Epithelial cell of prostate (primary cell): ENCODE results near the gene WFS1.

Source experiments
- DNase-seq: peaks from one replicate; pipeline ENCODE4 v3.0.0-alpha.2; 2011; ENCODE audit warnings: low read depth, low spot score
- H3K27ac ChIP-seq: fragments of 450-650 bp; 2 replicates; pipeline ENCODE4 v1.5.1; 2017; ENCODE audit warnings: mild to moderate bottlenecking

WFS1 gene

DNA sequence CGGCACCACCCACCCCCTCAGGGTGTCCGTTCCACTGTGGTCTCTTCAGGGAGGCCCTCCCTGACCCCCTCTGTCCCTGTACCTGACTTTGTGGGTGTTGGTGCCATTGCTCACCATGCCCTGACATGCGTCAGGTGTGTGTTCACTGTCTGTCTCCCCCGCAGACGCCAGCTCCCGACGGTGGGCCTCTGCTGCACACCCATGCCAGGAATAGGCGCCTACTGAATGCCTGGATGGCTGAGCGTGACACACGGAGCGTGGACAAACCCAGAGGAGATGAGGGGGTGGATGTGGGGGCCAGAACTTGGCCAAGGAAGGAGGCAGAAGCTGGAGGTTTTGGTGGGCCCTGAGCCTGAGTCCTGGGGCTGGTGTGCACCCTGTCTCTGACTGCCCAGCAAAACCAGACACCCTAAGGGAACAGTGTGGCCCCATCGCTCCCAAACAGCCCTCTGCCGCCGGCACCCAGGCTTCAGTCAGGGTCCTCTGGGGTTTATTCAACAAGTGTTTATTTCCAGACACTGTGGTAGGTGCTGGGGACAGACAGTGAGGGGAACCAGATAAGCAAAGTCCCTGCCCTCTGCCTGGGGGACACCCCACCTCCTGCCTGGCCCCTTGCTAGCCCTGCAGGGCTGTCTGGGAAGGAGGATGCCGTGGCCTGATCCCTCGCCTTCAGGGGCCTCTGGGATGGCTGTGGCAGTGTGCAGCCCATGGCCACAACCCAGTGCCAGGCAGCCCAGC is 76.9 kb downstream of the WFS1 start:
- no peak overlapping the region for H3K27ac ChIP-seq

DNA sequence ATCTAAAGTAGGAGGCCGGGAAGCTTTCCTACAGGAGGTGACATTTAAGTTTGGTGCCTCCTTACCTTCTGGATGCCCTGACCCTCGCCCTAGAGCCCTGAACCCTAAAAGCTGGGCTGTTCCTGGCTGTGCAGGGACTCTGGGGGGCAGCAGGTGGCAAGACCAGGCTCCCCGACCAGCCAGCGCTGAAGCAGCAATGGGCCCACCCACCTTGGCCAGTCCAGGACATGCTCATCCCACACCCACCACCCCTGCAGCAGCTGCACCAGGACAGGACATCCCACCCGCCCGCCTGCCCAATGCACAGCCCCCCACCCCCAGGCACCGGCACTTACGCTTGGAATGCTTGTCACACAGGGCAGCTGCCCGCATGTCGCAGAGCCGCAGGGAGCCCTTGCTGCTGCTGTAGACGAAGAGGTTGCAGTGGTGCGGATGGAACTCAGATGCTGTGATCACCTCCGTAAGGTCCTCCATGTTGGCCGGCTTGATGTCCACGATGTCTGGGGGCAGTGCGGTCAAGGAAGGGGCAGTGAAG is 77.9 kb downstream of the WFS1 start:
- no peak for DNase-seq
- no peak overlapping the region for H3K27ac ChIP-seq

More for the DNA sequence above, 76.9 kb downstream of the WFS1 start:
- DNase-seq: no peak

DNA sequence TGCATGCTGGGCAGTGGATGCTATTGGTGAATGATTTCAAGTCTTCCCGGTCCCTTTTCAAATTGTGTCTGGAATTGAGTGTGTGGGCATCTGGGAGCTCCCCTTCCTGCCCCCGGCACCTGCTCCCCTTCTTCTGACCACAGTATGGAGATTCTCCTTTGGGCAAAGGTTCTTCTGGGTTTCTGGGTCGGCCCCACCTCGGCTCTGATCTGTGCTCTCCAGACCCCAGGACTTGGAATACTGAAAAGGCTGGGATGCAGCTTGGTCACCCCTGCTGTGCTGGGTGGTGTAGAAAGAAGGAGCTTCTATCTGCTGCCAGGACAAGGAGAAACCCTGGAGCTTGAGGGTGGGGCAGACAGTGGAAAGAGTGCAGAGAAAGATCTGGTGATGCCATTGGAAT is 78.8 kb downstream of the WFS1 start:
- no peak for DNase-seq
- H3K27ac ChIP-seq: no peak overlapping the region

DNA sequence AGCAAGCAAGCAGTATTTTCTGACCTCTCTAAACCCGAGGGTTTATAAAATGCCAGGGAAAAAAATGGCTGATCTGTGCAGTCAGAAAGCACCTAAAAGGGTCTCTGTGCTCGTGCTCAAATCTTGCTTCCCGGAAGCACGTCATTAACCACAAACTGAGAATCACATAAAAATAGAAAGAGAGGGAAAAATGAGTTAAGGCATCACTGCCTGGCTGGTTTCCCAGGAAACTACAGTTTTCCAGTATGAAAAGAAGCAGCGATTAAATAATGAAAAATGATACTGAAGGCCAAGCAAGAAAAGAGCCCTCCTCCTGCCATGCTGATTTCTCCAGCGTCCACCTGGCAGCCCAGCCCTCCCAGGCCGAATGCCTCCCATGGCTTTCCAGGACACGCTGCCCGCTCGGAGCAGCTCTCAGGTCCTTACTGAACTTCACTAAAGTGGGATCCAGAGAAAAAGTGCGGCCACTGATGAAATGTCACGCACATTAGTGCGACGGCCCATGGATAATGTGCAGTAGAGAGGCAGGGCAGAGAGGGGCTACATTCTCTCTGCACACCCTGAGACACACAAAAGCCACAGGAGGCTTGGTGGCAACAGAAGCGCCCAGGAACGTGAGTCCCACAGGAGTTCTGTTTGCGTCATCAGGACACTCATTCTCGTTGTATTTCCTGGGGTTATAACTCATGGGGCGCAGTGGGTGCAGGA is 80.4 kb downstream of the WFS1 start:
- DNase-seq: no peak
- H3K27ac ChIP-seq: no peak overlapping the region

DNA sequence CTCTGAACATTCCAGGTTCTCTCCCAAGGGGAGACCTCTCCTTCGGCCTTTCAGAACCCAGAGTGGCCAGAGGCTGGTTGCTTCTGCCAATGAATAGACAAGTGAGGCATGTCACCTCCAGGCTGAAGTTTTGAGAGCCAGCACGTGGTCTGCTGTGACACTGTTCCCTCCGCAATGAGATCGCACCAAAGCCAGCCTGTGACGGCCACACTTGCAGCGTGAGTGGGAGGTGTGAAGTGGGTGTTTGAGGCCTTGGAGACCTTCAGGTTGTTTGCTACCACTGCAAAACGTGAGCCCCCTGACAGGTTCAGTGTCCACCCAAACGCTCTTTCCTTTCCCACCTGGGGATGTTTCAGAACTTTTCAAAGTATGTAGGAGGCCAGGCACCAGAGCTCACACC is 81.0 kb downstream of the WFS1 start:
- DNase-seq: no peak
- no peak overlapping the region for H3K27ac ChIP-seq

DNA sequence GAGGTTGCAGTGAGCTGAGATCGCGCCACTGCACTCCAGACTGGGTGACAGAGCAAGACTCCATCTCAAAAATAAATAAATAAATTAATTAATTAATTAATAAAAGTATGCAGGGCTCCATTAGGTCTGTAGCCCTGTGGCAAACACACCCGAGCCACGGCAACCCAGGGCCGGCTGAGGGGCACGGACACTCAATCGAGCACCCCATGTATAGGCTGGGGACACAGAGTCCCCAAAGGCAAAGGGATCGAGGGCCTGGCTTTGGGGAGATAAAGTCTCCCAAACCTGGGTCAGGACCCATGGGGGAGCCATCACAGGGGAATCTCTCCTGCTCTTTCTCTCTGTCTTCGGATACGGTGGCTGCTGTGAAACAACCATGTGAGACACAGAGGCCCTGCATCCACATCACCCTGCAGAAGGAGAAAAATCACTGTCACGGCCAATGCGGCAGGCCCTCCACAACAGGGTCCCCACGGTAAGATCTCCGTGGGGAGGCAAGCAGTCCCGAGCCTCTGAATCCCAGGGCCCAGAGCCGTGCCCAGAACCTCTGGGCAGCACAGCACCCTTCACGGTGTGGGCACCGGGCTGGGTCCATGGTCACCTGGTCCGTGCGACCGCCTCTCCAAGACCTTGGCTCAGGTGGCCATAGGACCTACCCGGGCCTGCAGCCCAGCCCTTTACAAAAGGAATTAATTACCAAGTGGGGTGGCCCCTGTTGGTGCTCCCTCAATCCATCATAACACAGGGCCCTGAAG is 81.8 kb downstream of the WFS1 start:
- no peak for DNase-seq
- no peak overlapping the region for H3K27ac ChIP-seq

DNA sequence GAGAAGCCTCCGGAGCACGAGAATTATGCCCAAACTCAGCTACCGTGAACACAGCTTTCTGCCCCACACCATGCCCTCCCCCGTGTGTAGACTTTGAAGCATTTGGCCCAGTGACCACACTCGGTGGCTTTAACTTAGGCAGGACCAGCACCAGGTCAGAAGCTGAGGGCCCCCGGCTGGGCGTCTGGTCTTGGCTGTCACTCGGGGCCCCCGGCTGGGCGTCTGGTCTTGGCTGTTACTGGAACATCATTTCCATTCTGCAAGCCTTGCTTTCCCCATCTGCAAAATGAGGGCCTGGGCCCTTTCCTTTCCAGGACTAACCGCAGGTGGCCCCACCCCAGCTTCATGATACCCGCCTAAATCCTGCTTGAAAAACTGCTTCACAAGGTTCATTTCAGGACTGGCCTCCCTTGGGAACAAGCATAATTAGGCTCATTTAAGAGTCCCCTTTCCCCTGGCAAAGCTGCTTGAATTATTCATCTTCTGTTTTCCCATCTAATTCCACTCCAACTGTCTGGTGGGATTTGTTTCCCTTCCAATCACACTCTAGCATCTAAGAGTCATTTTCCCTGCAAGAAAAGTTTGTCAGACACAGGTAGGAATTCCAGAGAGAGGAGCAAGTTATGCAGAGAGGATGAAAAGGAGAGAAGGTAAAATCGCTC is 82.5 kb downstream of the WFS1 start:
- no peak for DNase-seq
- no peak overlapping the region for H3K27ac ChIP-seq
